ENCODE data around the gene TMEM259. TPM values are rescaled to one million over a fixed set of nuclear protein-coding genes. Genes with fewer than 3 reads are reported as not detected.
A peak's percentile ranks its signal among the peaks of the same experiment; 100 is the strongest.

TMEM259 gene
- total and polyA plus RNA-seq, 2 of the 13 experiments (the other 11 are each of a cell fraction or from before 2014, with no cell fraction given), result 64.7 to 164 TPM

GRCh38 chr19:984165-984967 lies 36.6 kb downstream of the TMEM259 start, which contains the start of gene WDR18 (continued):
- TF ChIP-seq ZMAT5 (CRISPR knock-in tag; IDR thresholded peaks at IDR 0.05; ENCODE audit: borderline replicate concordance, low read depth) (no peak), TCF7 (IDR thresholded peaks at IDR 0.05; ENCODE audit: low read depth) (no peak), KDM4B (CRISPR knock-in tag; IDR thresholded peaks at IDR 0.05) (no peak), ZNF343 (CRISPR knock-in tag; IDR thresholded peaks at IDR 0.05) (no peak), PCBP2 (optimal IDR thresholded peaks at IDR 0.05; ENCODE audit: low read depth, low read length, poor library complexity, severe bottlenecking) (no peak), KLF6 (CRISPR knock-in tag; IDR thresholded peaks at IDR 0.05) (no peak), SETDB1 (CRISPR knock-in tag; IDR thresholded peaks at IDR 0.05; ENCODE audit: borderline replicate concordance) (no peak), HIVEP1 (CRISPR knock-in tag; IDR thresholded peaks at IDR 0.05) (no peak), MZF1 (CRISPR knock-in tag; IDR thresholded peaks at IDR 0.05; ENCODE audit: borderline replicate concordance) (no peak), ZSCAN29 (CRISPR knock-in tag; conservative IDR thresholded peaks at IDR 0.05) (no peak), MIER3 (CRISPR knock-in tag; IDR thresholded peaks at IDR 0.05; ENCODE audit: borderline replicate concordance) (no peak), YEATS2 (CRISPR knock-in tag; IDR thresholded peaks at IDR 0.05; ENCODE audit: borderline replicate concordance) (no peak; the same call in 1 of the 2 replicates), ISL2 (CRISPR knock-in tag; IDR thresholded peaks at IDR 0.05) (no peak; the same call in 1 of the 2 replicates), JARID2 (CRISPR knock-in tag; IDR thresholded peaks at IDR 0.05; ENCODE audit: insufficient replicate concordance) (no peak), KAT2B (IDR thresholded peaks at IDR 0.05; ENCODE audit: borderline replicate concordance, low read depth, low read length) (no peak), WIZ (CRISPR knock-in tag; IDR thresholded peaks at IDR 0.05) (0 out of 2 replicates have a peak, but pooled peaks have one; percentile 80), FOXM1 (CRISPR knock-in tag; IDR thresholded peaks at IDR 0.05) (no peak), ARNT (IDR thresholded peaks at IDR 0.05) (no peak), ZNF512 (CRISPR knock-in tag; IDR thresholded peaks at IDR 0.05) (no peak), RNF2 (conservative IDR thresholded peaks at IDR 0.05; ENCODE audit: low read depth) (no peak), SATB2 (CRISPR knock-in tag; IDR thresholded peaks at IDR 0.05) (no peak), ZKSCAN8 (CRISPR knock-in tag; IDR thresholded peaks at IDR 0.05; ENCODE audit: borderline replicate concordance) (0 out of 2 replicates have a peak, but pooled peaks have one; percentile 17), TGIF2 (CRISPR knock-in tag; IDR thresholded peaks at IDR 0.05) (no peak), HDAC1 (CRISPR knock-in tag; IDR thresholded peaks at IDR 0.05) (peak; percentile 84), ETS1 (CRISPR knock-in tag; IDR thresholded peaks at IDR 0.05) (no peak), ZBTB34 (CRISPR knock-in tag; IDR thresholded peaks at IDR 0.05) (no peak; the same call in 1 of the 2 replicates), ZNF589 (CRISPR knock-in tag; conservative IDR thresholded peaks at IDR 0.05) (no peak), MAF1 (CRISPR knock-in tag; IDR thresholded peaks at IDR 0.05; ENCODE audit: borderline replicate concordance) (no peak)

Data from HepG2 (cell line).